GM12892 (cell line): Measurements from ENCODE around the gene SYTL2.

Source experiments
- DNase-seq: peaks from one replicate; pipeline ENCODE4 v3.0.0; 2011; ENCODE audit not compliant: insufficient read length
- FAIRE-seq: peaks from 2 replicates; lab custom pipeline; 2011; peaks lifted over from hg19 to GRCh38; lab: Jason Lieb, UNC
- POLR2A ChIP-seq: IDR thresholded peaks from 2 replicates; pipeline ENCODE4 v1.6.1; 2011; ENCODE audit warnings: low read depth, low read length, control low read depth
- POLR2AphosphoS5 ChIP-seq: IDR thresholded peaks from 2 replicates; pipeline ENCODE4 v1.6.1; 2011; ENCODE audit warnings: low read depth, low read length, control low read depth
- TAF1 ChIP-seq: IDR thresholded peaks from 2 replicates; pipeline ENCODE4 v1.6.1; 2011; ENCODE audit warnings: low read depth, mild to moderate bottlenecking, control low read depth, low read length, borderline replicate concordance

SYTL2 gene

GRCh38 chr11:85803303-85803702 is 7.6 kb downstream of the SYTL2 start:
- no peak for FAIRE-seq
- TF ChIP-seq TAF1 = no peak
- no peak for TF ChIP-seq POLR2A
- TF ChIP-seq POLR2AphosphoS5 = no peak
- DNase-seq = no peak

GRCh38 chr11:85801527-85801926 is 9.4 kb downstream of the SYTL2 start:
- TF ChIP-seq POLR2A (no peak), TAF1 (no peak), POLR2AphosphoS5 (no peak)
- FAIRE-seq (no peak), DNase-seq (no peak)

GRCh38 chr11:85800595-85801342 is 10.2 kb downstream of the SYTL2 start:
- DNase-seq (no peak), FAIRE-seq (no peak)
- no peak for TF ChIP-seq POLR2AphosphoS5
- no peak for TF ChIP-seq POLR2A
- TF ChIP-seq TAF1 = no peak

- DNase-seq = no peak
- no peak for FAIRE-seq
- no peak for TF ChIP-seq POLR2A
- TF ChIP-seq TAF1 = no peak
- no peak for TF ChIP-seq POLR2AphosphoS5
Observed at GRCh38 chr11:85799142-85799541, 11.8 kb downstream of the SYTL2 start.

GRCh38 chr11:85798361-85798760 is 12.6 kb downstream of the SYTL2 start:
- TF ChIP-seq POLR2A = no peak
- no peak for TF ChIP-seq TAF1
- TF ChIP-seq POLR2AphosphoS5 = no peak
- FAIRE-seq (no peak), DNase-seq (no peak)

- no peak for FAIRE-seq
Observed at GRCh38 chr11:85795712-85796487, 15.0 kb downstream of the SYTL2 start.

GRCh38 chr11:85791409-85791990 is 19.4 kb downstream of the SYTL2 start:
- TF ChIP-seq POLR2A (no peak), POLR2AphosphoS5 (no peak), TAF1 (no peak)
- DNase-seq = no peak
- no peak for FAIRE-seq

More at GRCh38 chr11:85795712-85796487, 15.0 kb downstream of the SYTL2 start:
- TF ChIP-seq POLR2A = no peak
- TF ChIP-seq TAF1 = no peak
- TF ChIP-seq POLR2AphosphoS5 = no peak
- no peak for DNase-seq

- TF ChIP-seq POLR2A = no peak
- TF ChIP-seq TAF1 = no peak
- TF ChIP-seq POLR2AphosphoS5 = no peak
- DNase-seq (no peak), FAIRE-seq (peak; percentile 17)
Observed at GRCh38 chr11:85787809-85788760, 22.9 kb downstream of the SYTL2 start.

- TF ChIP-seq TAF1 = no peak
- DNase-seq (no peak), FAIRE-seq (no peak)
Observed at GRCh38 chr11:85787168-85787567, 23.8 kb downstream of the SYTL2 start.

GRCh38 chr11:85784480-85785265 is 26.3 kb downstream of the SYTL2 start:
- TF ChIP-seq POLR2A (no peak), TAF1 (no peak), POLR2AphosphoS5 (no peak)
- DNase-seq = no peak

More at GRCh38 chr11:85784480-85785265, 26.3 kb downstream of the SYTL2 start:
- no peak for FAIRE-seq
